VCaP (cell line): ENCODE data around the gene AFAP1L1.

ENCODE experiments used
- H3K27ac ChIP-seq: fragments of 450-650 bp; 2 replicates; pipeline ENCODE4 v1.5.1; 2017
- CTCF ChIP-seq: fragments of 450-650 bp; conservative IDR thresholded peaks from 2 replicates; pipeline ENCODE4 v1.5.1; 2017; ENCODE audit warnings: mild to moderate bottlenecking, moderate library complexity

Gene AFAP1L1

GRCh38 chr5:149288436-149288835, 16.8 kb downstream of the AFAP1L1 start:
- no peak for TF ChIP-seq CTCF
- H3K27ac ChIP-seq: peak overlapping the region; percentile 76; the same call in 1 of the 2 replicates

GRCh38 chr5:149289301-149289700, 17.6 kb downstream of the AFAP1L1 start:
- no peak for TF ChIP-seq CTCF
- H3K27ac ChIP-seq: peak overlapping the region; percentile 76

GRCh38 chr5:149294872-149295829, 23.5 kb downstream of the AFAP1L1 start:
- no peak overlapping the region; the same call in 1 of the 2 replicates for H3K27ac ChIP-seq
- TF ChIP-seq CTCF: no peak

GRCh38 chr5:149297340-149298025, 25.8 kb downstream of the AFAP1L1 start:
- no peak overlapping the region for H3K27ac ChIP-seq
- no peak for TF ChIP-seq CTCF

GRCh38 chr5:149298163-149298562, 26.5 kb downstream of the AFAP1L1 start:
- TF ChIP-seq CTCF: no peak

GRCh38 chr5:149298842-149299404, 27.3 kb downstream of the AFAP1L1 start:
- no peak for TF ChIP-seq CTCF
- H3K27ac ChIP-seq: no peak overlapping the region

More at GRCh38 chr5:149298163-149298562, 26.5 kb downstream of the AFAP1L1 start:
- no peak overlapping the region for H3K27ac ChIP-seq

GRCh38 chr5:149299451-149300054, 27.9 kb downstream of the AFAP1L1 start:
- H3K27ac ChIP-seq: no peak overlapping the region
- no peak for TF ChIP-seq CTCF
